Coronary artery (tissue), 2 donors: ENCODE results near the gene ERP27.
A peak's percentile ranks its signal among the peaks of the same experiment; 100 is the strongest.

Experiments used
- DNase-seq: peaks from one replicate; pipeline ENCODE4 v3.0.0-alpha.2; 2017; ENCODE audit warnings: low spot score
- H3K27ac ChIP-seq, 2 donors: fragments of 200-600 bp; sonication (generic); one replicate each; pipeline ENCODE4 v1.5.1; 2016 to 2019
- H3K4me3 ChIP-seq: fragments of 200-600 bp; sonication (generic); 2 replicates; pipeline ENCODE4 v1.5.1; 2016; ENCODE audit warnings: mild to moderate bottlenecking, moderate library complexity
- TF ChIP-seq, protein P1 (sequence below): fragments of 200-600 bp; sonication (generic); IDR thresholded peaks from one replicate; pipeline ENCODE4 v1.5.1; 2019; ENCODE audit warnings: antibody characterized with exemption

The ERP27 gene

DNA sequence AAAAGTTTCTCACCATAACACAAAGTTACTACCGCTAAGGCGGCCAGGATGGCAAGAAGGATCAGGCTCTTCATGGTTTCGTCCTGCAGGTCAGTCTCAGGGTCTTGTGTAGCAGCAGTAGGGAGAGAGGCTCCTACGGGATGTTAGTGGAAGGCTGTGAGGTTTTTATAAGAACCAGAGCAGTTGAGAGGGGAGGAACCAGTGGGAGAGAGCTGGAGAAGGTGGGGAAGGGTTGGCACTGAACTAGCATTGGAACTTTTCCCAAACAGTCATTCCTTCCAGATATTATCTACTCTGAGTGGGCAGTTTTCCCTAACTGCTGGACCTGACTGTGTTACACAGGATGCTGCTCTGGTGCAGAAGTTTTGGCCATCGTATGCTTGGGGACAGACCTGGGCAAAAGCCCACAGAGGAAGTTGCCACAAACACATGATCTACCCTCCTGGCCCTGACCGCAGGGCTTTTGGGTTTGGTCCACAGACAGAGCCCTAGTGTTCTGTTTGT lies 52.6 kb downstream of the ERP27 start, which contains the start of gene MGP:
MGP (minus strand) TSS at position 137 of the 504 bp plus-strand sequence; CDS start at position 74, 63 bp downstream.
- peak; percentile 87 for DNase-seq
- peak within 1 kb of the TSS; percentile 61 for H3K4me3 ChIP-seq
- TF ChIP-seq, protein P1, sequence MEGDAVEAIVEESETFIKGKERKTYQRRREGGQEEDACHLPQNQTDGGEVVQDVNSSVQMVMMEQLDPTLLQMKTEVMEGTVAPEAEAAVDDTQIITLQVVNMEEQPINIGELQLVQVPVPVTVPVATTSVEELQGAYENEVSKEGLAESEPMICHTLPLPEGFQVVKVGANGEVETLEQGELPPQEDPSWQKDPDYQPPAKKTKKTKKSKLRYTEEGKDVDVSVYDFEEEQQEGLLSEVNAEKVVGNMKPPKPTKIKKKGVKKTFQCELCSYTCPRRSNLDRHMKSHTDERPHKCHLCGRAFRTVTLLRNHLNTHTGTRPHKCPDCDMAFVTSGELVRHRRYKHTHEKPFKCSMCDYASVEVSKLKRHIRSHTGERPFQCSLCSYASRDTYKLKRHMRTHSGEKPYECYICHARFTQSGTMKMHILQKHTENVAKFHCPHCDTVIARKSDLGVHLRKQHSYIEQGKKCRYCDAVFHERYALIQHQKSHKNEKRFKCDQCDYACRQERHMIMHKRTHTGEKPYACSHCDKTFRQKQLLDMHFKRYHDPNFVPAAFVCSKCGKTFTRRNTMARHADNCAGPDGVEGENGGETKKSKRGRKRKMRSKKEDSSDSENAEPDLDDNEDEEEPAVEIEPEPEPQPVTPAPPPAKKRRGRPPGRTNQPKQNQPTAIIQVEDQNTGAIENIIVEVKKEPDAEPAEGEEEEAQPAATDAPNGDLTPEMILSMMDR, result no peak
- peak within 1 kb of the TSS; percentile 79 to 88 for H3K27ac ChIP-seq

DNA sequence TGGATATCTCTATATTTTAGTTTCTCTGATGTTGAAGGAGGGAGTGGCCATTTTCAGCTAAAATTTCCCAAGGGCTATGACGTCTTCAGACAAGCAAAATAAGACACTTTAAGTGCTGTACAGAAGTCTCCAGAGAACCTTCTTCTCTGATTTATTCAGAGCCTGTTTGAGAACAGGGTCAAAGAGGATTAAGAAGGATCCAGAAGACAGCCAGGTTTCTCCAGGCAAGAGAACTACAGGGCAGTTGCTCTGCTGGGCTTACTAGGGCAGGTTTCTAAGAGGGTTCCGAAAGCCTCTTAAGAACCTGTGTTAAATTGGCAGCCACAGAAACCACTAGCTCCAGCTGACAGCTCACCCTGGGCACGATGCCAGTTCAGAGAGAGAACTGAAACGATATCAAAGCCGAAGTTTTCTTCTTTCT lies 53.9 kb downstream of the ERP27 start:
- TF ChIP-seq, protein P1, result no peak
- peak; percentile 86 for DNase-seq
- H3K4me3 ChIP-seq, result peak overlapping the region; percentile 61
- H3K27ac ChIP-seq, result peak overlapping the region; percentile 79 to 88

DNA sequence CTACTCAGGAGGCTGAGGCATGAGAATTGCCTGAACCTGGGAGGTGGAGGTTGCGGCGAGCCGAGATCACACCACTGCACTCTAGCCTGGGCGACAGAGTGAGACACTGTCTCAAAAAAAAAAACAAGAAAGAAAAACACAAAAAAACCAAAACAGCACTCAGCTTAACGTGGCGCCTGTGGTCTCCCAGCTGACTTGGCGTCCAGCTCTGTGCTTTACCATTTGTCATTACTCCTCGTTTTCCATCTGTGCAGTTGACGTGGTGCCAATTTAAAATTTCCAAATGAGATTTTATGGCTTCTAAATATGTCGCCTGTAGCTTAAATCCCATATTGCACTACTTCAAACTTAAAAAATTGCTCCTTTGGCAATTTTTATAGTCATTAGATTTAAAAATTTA lies 54.7 kb downstream of the ERP27 start:
- Histone ChIP-seq H3K27ac (peak overlapping the region; percentile 82 to 88), H3K4me3 (peak overlapping the region; percentile 61)

DNA sequence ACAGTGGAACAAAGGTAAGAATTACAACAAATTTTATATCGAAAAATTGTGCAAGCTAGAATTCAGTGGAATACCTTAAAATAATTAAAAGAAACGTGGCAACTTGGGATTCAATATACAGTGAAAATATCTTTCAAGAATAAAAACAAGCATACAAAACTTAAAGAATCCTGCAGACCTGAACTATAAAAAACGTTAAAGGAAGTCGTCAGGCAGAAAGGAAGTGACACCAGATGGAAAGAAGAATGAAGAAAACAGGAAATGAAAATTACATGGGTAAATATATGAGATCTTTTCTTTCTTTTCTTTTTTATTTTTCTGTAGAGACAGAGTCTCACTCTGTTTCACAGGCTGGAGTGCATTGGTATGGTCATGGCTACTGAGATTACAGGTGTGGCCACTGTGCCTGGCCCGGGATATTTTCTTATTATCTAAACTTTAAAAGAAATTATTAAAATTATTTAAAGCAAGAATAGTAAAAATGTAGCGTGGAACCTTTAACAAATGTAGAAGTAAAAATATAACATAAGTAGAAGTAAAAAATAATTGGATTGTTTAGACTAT lies 57.4 kb downstream of the ERP27 start:
- DNase-seq, result no peak
- Histone ChIP-seq H3K27ac (peak overlapping the region in 1 of 2 donors; percentile 39), H3K4me3 (peak overlapping the region; percentile 61)
- TF ChIP-seq, protein P1, result no peak

More for the DNA sequence above, 54.7 kb downstream of the ERP27 start:
- no peak for DNase-seq
- TF ChIP-seq, protein P1, result no peak

DNA sequence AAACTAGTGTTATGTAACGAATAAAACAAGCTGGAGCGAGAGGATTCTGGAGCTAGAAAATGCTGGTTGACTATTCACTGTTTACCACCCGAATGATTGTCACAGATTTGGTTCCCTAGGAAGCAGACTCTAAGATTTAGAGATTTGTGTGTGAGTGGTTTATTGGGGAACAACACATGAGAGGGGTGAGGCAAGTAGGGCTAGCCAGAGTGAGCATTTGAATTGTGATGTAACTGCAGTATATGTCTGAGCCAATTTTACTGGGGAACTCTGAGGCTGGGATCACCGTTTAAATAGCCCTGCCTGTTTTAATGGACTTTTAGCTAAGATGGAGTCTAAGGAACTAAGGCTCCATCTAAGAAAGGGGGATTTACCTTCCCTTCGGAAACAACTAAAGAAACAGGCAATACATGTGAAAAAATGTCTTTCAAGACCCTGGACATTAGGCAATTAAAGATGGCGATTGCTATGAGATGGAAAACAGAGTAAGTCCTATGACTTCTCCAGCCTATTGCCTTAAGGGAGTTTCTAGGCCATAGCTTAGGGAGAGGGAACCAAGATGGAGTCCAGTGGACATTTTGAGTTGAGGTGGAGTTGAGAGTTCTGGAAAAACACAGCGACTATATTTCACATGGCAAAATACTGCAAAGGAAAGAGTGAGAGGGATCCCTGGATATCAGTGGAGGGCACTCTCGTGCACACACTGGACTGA lies 59.0 kb downstream of the ERP27 start:
- TF ChIP-seq, protein P1, result no peak
- Histone ChIP-seq H3K4me3 (peak overlapping the region; percentile 31), H3K27ac (peak overlapping the region; percentile 23 to 51)
- no peak for DNase-seq

DNA sequence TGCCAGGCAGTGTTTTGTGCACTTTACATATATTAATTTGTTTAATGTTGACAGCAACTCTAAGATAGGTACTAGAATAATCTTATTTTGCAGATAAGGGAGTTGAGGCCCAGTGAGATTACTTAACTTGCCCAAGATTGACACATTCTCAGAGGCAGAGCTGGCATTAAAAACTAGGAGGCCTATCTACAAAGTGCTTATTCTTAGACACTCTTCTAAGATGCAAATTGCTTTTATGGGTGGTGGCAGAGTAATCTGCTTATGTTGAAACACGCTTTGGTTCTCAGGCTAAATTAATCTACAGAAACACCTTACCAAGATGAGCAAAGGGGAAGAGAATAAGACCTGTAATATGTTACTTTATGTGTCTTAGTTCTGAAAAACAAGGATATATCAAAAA lies 59.8 kb downstream of the ERP27 start:
- DNase-seq, result no peak
- peak overlapping the region in 1 of 2 donors; percentile 4 for H3K27ac ChIP-seq
- H3K4me3 ChIP-seq, result no peak overlapping the region
- TF ChIP-seq, protein P1, result no peak
